Measurements from ENCODE around the gene CCR6. TPM values are rescaled to one million over a fixed set of nuclear protein-coding genes. Genes with fewer than 3 reads are reported as not detected.

The CCR6 gene
- total RNA-seq, 6 experiments from 2014 or later = 0.06 to 0.58 (median 0.12) TPM; not detected in 3

DNA sequence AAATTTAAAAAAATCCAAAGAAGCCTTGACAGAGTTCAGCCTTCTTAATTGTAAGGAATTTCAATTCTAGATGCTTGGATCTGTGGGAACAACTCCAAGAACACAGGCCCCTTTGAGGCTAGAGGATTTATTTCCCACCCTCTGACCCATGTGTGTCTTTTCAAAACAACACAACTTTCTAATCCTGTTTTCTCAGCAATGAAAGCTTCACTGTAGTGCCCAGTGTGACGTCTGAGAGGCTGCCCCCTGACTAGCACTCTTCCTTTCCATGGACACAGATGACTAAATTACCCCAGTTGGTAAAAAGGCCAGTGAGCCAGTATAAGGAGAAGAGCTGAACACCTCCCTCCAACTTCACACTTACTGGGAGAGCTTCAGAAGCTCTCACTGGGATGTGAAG is 16.5 kb upstream of the CCR6 start:
- DNase-seq (no peak), ATAC-seq (no peak)
- Histone ChIP-seq H3K27ac (no peak overlapping the region), H3K9me3 (no peaks in the 10 kb centered on the region), H3K4me3 (no peak overlapping the region), H3K36me3 (no peaks in the 10 kb centered on the region), H3K27me3 (no peaks in the 10 kb centered on the region), H3K4me1 (no peaks in the 10 kb centered on the region)
- intact Hi-C loops (cut with DNase I) = no loop called here
- TF ChIP-seq, protein P1, sequence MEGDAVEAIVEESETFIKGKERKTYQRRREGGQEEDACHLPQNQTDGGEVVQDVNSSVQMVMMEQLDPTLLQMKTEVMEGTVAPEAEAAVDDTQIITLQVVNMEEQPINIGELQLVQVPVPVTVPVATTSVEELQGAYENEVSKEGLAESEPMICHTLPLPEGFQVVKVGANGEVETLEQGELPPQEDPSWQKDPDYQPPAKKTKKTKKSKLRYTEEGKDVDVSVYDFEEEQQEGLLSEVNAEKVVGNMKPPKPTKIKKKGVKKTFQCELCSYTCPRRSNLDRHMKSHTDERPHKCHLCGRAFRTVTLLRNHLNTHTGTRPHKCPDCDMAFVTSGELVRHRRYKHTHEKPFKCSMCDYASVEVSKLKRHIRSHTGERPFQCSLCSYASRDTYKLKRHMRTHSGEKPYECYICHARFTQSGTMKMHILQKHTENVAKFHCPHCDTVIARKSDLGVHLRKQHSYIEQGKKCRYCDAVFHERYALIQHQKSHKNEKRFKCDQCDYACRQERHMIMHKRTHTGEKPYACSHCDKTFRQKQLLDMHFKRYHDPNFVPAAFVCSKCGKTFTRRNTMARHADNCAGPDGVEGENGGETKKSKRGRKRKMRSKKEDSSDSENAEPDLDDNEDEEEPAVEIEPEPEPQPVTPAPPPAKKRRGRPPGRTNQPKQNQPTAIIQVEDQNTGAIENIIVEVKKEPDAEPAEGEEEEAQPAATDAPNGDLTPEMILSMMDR (IDR thresholded peaks at IDR 0.05) = no peak
- TF ChIP-seq POLR2A (IDR thresholded peaks at IDR 0.05) = no peak
- 25% methylated on average over 1 of the region's 1 CpG for WGBS (ENCODE audit: insufficient coverage, low coverage, low lambda C conversion rate, missing lambda C conversion rate)

DNA sequence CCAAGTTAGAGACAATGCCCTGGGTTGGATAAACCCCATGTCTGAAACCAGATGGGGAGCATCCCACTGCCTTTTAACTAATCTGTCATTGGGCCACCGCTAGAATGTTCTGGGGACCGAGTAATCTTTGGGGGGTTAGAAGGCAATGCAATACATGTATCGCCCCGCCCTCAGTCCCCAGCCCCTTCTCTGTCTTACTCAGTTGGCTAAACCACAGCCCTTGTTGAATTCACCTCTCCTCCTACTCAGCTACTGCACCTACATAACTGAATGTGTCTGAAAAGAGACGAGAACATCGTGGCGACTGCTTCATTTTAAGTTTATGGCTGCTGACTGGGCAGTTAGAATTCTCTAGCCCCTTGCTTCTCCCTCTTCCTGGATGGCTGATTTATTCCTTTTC is 15.1 kb upstream of the CCR6 start:
- TF ChIP-seq POLR2A (IDR thresholded peaks at IDR 0.05) = no peak
- TF ChIP-seq, protein P1 (IDR thresholded peaks at IDR 0.05) = no peak
- Histone ChIP-seq H3K27ac (no peak overlapping the region), H3K36me3 (no peaks in the 10 kb centered on the region), H3K4me1 (no peaks in the 10 kb centered on the region), H3K9me3 (no peaks in the 10 kb centered on the region), H3K27me3 (no peaks in the 10 kb centered on the region), H3K4me3 (no peak overlapping the region)
- DNase-seq (no peak), ATAC-seq (no peak)
- intact Hi-C loops (cut with DNase I) = no loop called here
- 58% methylated on average over 6 of the region's 7 CpGs for WGBS (ENCODE audit: insufficient coverage, low coverage, low lambda C conversion rate, missing lambda C conversion rate)

DNA sequence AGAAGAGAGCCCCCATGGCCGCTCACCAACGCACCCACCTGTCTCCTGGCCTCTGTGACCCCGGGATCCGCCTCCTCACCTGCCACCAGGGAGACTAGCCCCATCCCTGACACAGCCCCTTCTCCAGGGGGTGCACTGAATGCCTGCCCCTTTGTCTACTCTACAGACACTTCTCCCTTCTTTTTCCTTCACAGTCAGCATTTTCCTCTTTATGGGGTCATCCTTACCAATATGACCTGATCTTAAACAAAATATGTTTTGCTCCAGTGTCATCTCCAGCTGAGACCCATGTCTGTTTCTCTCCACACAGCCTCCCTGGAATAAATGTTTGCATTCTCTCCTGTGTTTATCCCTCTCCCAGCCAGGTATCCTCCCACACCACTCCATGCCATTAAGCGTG is 14.6 kb upstream of the CCR6 start:
- no peak overlapping the region for H3K4me3 ChIP-seq
- no peaks in the 10 kb centered on the region for H3K27me3 ChIP-seq
- no peaks in the 10 kb centered on the region for H3K36me3 ChIP-seq
- no peak for ATAC-seq
- no peaks in the 10 kb centered on the region for H3K4me1 ChIP-seq
- TF ChIP-seq POLR2A (IDR thresholded peaks at IDR 0.05) = no peak
- TF ChIP-seq, protein P1 (IDR thresholded peaks at IDR 0.05) = no peak
- intact Hi-C loops (cut with DNase I) = no loop called here
- H3K9me3 ChIP-seq = no peaks in the 10 kb centered on the region
- whole genome bisulfite sequencing (ENCODE audit: insufficient coverage, low coverage, low lambda C conversion rate, missing lambda C conversion rate) = 85% methylated on average over 5 of the region's 5 CpGs
- no peak overlapping the region for H3K27ac ChIP-seq
- DNase-seq = no peak

DNA sequence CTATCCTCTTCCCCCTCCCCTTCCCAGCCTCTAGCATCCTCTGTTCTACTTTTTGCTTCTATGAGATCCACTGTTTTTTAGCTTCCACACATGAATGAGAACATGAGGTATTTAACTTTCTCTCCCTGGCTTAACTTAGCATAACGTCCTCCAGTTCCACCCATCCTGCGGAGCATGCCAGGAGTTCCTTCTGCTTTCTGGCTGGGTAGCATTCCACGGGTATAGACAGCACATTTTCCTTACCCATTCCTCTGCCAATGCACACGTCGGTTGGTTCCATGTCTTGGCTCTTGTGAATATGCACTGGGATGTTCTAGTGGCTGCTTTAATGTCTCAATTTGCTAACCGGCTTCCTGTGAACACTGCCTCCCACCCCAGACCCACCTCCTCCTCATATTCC is 13.2 kb upstream of the CCR6 start:
- no peak for DNase-seq
- 78% methylated on average over 5 of the region's 6 CpGs for WGBS (ENCODE audit: insufficient coverage, low coverage, low lambda C conversion rate, missing lambda C conversion rate)
- Histone ChIP-seq H3K27ac (no peak overlapping the region), H3K9me3 (no peaks in the 10 kb centered on the region), H3K4me1 (no peaks in the 10 kb centered on the region), H3K27me3 (no peaks in the 10 kb centered on the region), H3K4me3 (no peak overlapping the region), H3K36me3 (no peaks in the 10 kb centered on the region)
- TF ChIP-seq, protein P1 (IDR thresholded peaks at IDR 0.05) = no peak
- TF ChIP-seq POLR2A (IDR thresholded peaks at IDR 0.05) = no peak
- ATAC-seq = no peak
- intact Hi-C loops (cut with DNase I) = no loop called here

DNA sequence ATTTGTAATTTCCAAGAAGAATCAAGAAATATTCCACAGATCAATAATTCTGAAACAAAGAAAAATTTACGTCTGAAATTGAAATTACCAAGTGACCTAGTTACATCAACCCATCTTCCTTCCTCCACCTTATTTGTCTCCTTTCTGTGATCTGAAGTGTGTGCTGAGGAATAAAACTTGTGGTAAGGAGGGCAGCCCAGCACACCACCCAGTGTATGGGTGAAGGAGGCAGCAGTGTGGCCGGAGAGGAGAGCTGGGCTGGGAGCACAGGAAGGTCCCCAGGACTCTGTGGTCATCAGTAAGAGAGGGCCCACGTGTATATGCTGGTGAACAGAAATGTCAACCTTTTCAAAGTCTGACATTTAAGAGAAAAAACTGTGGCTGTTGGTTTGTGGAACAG is 11.3 kb upstream of the CCR6 start:
- Histone ChIP-seq H3K36me3 (no peaks in the 10 kb centered on the region), H3K27ac (no peak overlapping the region), H3K9me3 (no peaks in the 10 kb centered on the region), H3K27me3 (no peaks in the 10 kb centered on the region), H3K4me3 (no peak overlapping the region), H3K4me1 (no peaks in the 10 kb centered on the region)
- ATAC-seq (no peak), DNase-seq (no peak)
- 46% methylated on average over 3 of the region's 3 CpGs for WGBS (ENCODE audit: insufficient coverage, low coverage, low lambda C conversion rate, missing lambda C conversion rate)
- intact Hi-C loops (cut with DNase I) = no loop called here
- TF ChIP-seq, protein P1 (IDR thresholded peaks at IDR 0.05) = no peak
- no peak for TF ChIP-seq POLR2A (IDR thresholded peaks at IDR 0.05)
